ENCODE measurements around the gene SBNO2.

DNA sequence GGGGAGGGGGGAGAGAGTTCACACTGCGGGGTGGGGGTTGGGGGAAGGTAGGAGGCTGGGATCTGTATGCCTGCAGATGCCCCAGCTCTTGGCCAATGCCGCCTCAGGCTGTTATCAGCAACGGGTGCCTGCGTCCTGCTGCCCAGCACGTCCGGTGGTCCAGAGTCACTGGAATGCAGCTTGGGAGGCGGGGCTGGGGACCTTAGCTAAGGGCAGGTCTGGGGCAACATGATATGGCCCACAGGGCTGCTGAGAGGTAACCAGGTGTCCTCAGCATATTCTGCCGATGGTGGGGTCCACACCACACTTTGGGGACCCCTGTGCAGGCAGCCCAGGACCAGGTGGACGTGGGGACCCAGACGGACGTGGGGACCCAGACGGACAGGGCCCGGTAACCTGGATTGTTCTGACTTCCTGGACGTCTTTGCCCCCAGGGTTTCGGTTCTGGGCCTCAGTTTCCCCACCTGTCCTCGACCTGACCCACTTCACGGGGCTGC lies 107.8 kb downstream of the SBNO2 start:
- no peak for TF ChIP-seq CTCF (IDR thresholded peaks at IDR 0.05; ENCODE audit: borderline replicate concordance, extremely low read depth, low read length, poor library complexity, severe bottlenecking)
- no peak for TF ChIP-seq EZH2 (IDR thresholded peaks at IDR 0.05; ENCODE audit: borderline replicate concordance, low read depth, low read length, severe bottlenecking)
